ENCODE data around the gene ELOVL6.
"Not testable (repeated sequence)": the region's sequence is repeated elsewhere in the genome, so short reads cannot be mapped to it uniquely, and the experiment has no call there.

Gene ELOVL6

GRCh38 chr4:110160618-110161017 is 37.8 kb downstream of the ELOVL6 start:
- DNase-seq (ENCODE audit: low spot score) = no peak

- no peak for DNase-seq (ENCODE audit: low spot score)
Measured at GRCh38 chr4:110159541-110159940, 38.9 kb downstream of the ELOVL6 start.

- DNase-seq (ENCODE audit: low spot score) = no peak
Measured at GRCh38 chr4:110157580-110157979, 40.8 kb downstream of the ELOVL6 start.

GRCh38 chr4:110157166-110157565 is 41.2 kb downstream of the ELOVL6 start:
- not testable (repeated sequence) for DNase-seq (ENCODE audit: low spot score)

GRCh38 chr4:110156442-110156841 is 42.0 kb downstream of the ELOVL6 start:
- DNase-seq (ENCODE audit: low spot score) = no peak

GRCh38 chr4:110155654-110156053 is 42.8 kb downstream of the ELOVL6 start:
- no peak for DNase-seq (ENCODE audit: low spot score)

- no peak for DNase-seq (ENCODE audit: low spot score)
Measured at GRCh38 chr4:110154582-110154981, 43.8 kb downstream of the ELOVL6 start.

GRCh38 chr4:110152386-110152785 is 46.0 kb downstream of the ELOVL6 start:
- no peak for DNase-seq (ENCODE audit: low spot score)

GRCh38 chr4:110149089-110149488 is 49.3 kb downstream of the ELOVL6 start:
- DNase-seq (ENCODE audit: low spot score) = no peak

GRCh38 chr4:110142461-110142860 is 56.0 kb downstream of the ELOVL6 start:
- DNase-seq (ENCODE audit: low spot score) = no peak

- DNase-seq (ENCODE audit: low spot score) = no peak
Measured at GRCh38 chr4:110139815-110140214, 58.6 kb downstream of the ELOVL6 start.

- no peak for DNase-seq (ENCODE audit: low spot score)
Measured at GRCh38 chr4:110139111-110139510, 59.3 kb downstream of the ELOVL6 start.

- DNase-seq (ENCODE audit: low spot score) = no peak
Measured at GRCh38 chr4:110138551-110138950, 59.9 kb downstream of the ELOVL6 start.

GRCh38 chr4:110137829-110138228 is 60.6 kb downstream of the ELOVL6 start:
- no peak for DNase-seq (ENCODE audit: low spot score)

- no peak for DNase-seq (ENCODE audit: low spot score)
Measured at GRCh38 chr4:110135523-110135922, 62.9 kb downstream of the ELOVL6 start.

- DNase-seq (ENCODE audit: low spot score) = no peak
Measured at GRCh38 chr4:110135076-110135475, 63.3 kb downstream of the ELOVL6 start.

GRCh38 chr4:110134269-110134869 is 64.0 kb downstream of the ELOVL6 start:
- no peak for DNase-seq (ENCODE audit: low spot score)

- no peak for DNase-seq (ENCODE audit: low spot score)
Measured at GRCh38 chr4:110132816-110133719, 65.3 kb downstream of the ELOVL6 start.

GRCh38 chr4:110131916-110132315 is 66.5 kb downstream of the ELOVL6 start:
- no peak for DNase-seq (ENCODE audit: low spot score)

- no peak for DNase-seq (ENCODE audit: low spot score)
Measured at GRCh38 chr4:110130576-110131358, 67.6 kb downstream of the ELOVL6 start.

GRCh38 chr4:110129544-110129943 is 68.9 kb downstream of the ELOVL6 start:
- DNase-seq (ENCODE audit: low spot score) = no peak

- no peak for DNase-seq (ENCODE audit: low spot score)
Measured at GRCh38 chr4:110128472-110128919, 69.9 kb downstream of the ELOVL6 start.

- DNase-seq (ENCODE audit: low spot score) = no peak
Measured at GRCh38 chr4:110128029-110128428, 70.4 kb downstream of the ELOVL6 start.

Data from hematopoietic multipotent progenitor cell treated with erythropoietin and hydrocortisone succinate and interleukin-3 and kit ligand, for 15 days (in vitro differentiated cells).